Right lobe of liver (tissue), 6 donors: Measurements from ENCODE around the gene CLCN1. TPM values are rescaled to one million over a fixed set of nuclear protein-coding genes. Genes with fewer than 3 reads are reported as not detected.

Experiments
- ATAC-seq, 4 donors: fragments of 200-7000 bp; cut with Tn5 transposase; one replicate each; pipeline ENCODE4 v1.9.1; 2020; ENCODE audit warnings: mild to moderate bottlenecking in 4 of 4, moderate library complexity in 4 of 4
- DNase-seq, 3 donors: peaks; one replicate each; pipeline ENCODE4 v3.0.0-alpha.2; 2020
- H3K27ac ChIP-seq, 3 donors: fragments of 200-600 bp; one replicate each; pipeline ENCODE4 v1.8.0; 2022
- H3K27me3 ChIP-seq, 2 donors: fragments of 200-600 bp; one replicate each; pipeline ENCODE4 v1.8.0; 2022
- H3K36me3 ChIP-seq, 4 donors: fragments of 200-600 bp; sonication (generic) in 1 of 4; one replicate each; pipeline versions ENCODE4 v1.5.1 to v1.8.0; 2017 to 2022; ENCODE audit warnings: control low read depth in 1 of 4
- H3K4me1 ChIP-seq, 4 donors: fragments of 200-600 bp; sonication (generic) in 1 of 4; one replicate each; pipeline versions ENCODE4 v1.5.1 to v1.8.0; 2017 to 2022; ENCODE audit warnings: control low read depth in 1 of 4
- H3K4me3 ChIP-seq, 3 donors: fragments of 200-600 bp; one replicate each; pipeline ENCODE4 v1.8.0; 2022
- H3K9me3 ChIP-seq, 4 donors: fragments of 200-600 bp; sonication (generic) in 1 of 4; one replicate each; pipeline versions ENCODE4 v1.5.1 to v1.8.0; 2017 to 2022; ENCODE audit warnings: control low read depth in 1 of 4
- CTCF ChIP-seq, 4 donors: fragments of 200-600 bp in 3 of 4; fragments of 450-650 bp in 1 of 4; IDR thresholded peaks; one replicate each; pipeline versions ENCODE4 v1.5.1 to v1.8.0; 2016 to 2022; ENCODE audit warnings: antibody characterized with exemption in 4 of 4, mild to moderate bottlenecking in 2 of 4
- POLR2A ChIP-seq: fragments of 450-650 bp; IDR thresholded peaks from one replicate; pipeline ENCODE4 v1.6.1; 2017; ENCODE audit warnings: antibody characterized with exemption, mild to moderate bottlenecking
- WGBS: methylation state at CpG from one replicate; pipeline ENCODE4 v1.1.6; 2018; ENCODE audit warnings: low coverage, low lambda C conversion rate; ENCODE audit not compliant: insufficient coverage; ENCODE audit errors: missing lambda C conversion rate; 5-methylcytosine and 5-hydroxymethylcytosine counted together
- intact Hi-C, 2 donors: fragments of 100-400 bp; cut with DNase I; formaldehyde crosslinking; loops; one replicate each; pipeline versions ENCODE4 v1.11.2 to v1.14.1; 2022
- total RNA-seq, 6 experiments: library from RNA; depleted of rRNA in 2 of 6; stranded (reverse); fragments of >200 nt in 2 of 6; fragmentation: NEBNext Ultra II Directional in 3 of 6; extraction: Animal tissue kit (Norgen Biotek cat#: 25700) in 3 of 6; gene quantifications; one replicate each; pipeline versions ENCODE4 v1.1.0 to v1.2.4, GENCODE V29; 2016 to 2023
- donor health status: DM: no; HTN: yes; CAD: no.
- donor health status: DM: no; HTN: no; CAD: no.
- donor health status: DM: no; HTN: no; CAD: no.
- donor health status: DM: no; HTN: yes; CAD: no.
- donor health status: DM: no; HTN: yes; CAD: no.

The CLCN1 gene
- total RNA-seq, 6 experiments from 2014 or later, result not detected

DNA sequence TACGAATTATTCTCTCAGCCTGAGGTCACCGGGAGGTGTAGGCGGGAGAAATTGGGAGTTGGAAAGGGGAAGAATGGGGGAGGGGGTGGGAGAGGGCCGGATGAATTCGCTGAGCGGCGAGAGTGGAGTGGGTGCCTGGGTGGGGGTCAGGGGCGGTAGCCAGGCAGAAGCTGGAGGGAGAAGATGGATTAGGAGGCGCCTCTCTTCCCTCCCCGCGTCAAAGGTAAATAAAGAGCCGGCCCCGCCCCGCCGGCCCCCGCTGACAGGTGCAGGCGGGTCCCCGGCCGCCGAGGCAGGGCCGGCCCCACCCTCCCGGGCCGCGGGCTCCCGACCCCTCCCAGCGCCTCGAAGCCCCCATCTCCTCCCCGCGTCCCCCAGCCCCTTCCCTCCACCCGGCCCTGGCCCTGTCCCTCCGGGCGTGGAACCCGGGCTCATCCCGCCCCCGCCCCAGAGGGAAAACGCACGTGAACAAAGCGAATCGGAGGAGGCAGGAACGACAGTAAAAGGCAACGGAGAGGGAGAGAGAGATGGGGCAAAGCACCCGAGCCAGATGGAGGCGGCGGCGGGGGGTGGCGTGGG is 45.7 kb downstream of the CLCN1 start:
- H3K9me3 ChIP-seq, result no peaks in the 10 kb centered on the region
- 8% methylated on average over 26 of the region's 46 CpGs for WGBS
- no peaks in the 10 kb centered on the region for H3K27me3 ChIP-seq
- H3K27ac ChIP-seq, result no peak overlapping the region
- peak overlapping the region; percentile 33 to 46 (median 34) for H3K4me3 ChIP-seq
- no peaks in the 10 kb centered on the region for H3K36me3 ChIP-seq
- DNase-seq (no peak), ATAC-seq (no peak)
- TF ChIP-seq CTCF (IDR thresholded peaks at IDR 0.05), result no peak
- no peak for TF ChIP-seq POLR2A
- H3K4me1 ChIP-seq, result peaks cover 0 to 5% (median 0%) of the 10 kb centered on the region in 4 donors
- intact Hi-C loops, result loop anchor here in 1 of 2 donors (10.0 kb wide), 1 partner anchor 47 kb away; the partner anchor contains the start of gene CLCN1

- TF ChIP-seq CTCF (IDR thresholded peaks at IDR 0.05), result no peak
- no peak for TF ChIP-seq POLR2A
- intact Hi-C loops, result loop anchor here in 1 of 2 donors (10.0 kb wide), 1 partner anchor 48 kb away; the partner anchor contains the start of gene CLCN1
- Histone ChIP-seq H3K4me3 (peak within 1 kb of the TSS; percentile 33 to 46 (median 34)), H3K4me1 (peaks cover 0 to 5% (median 0%) of the 10 kb centered on the region in 4 donors), H3K9me3 (no peaks in the 10 kb centered on the region), H3K27me3 (no peaks in the 10 kb centered on the region), H3K36me3 (no peaks in the 10 kb centered on the region), H3K27ac (no peak within 1 kb of the TSS)
- 3% methylated on average over 41 of the region's 112 CpGs for WGBS
- DNase-seq (no peak), ATAC-seq (peak; percentile 43 to 54 (median 52))
Observed at GRCh38 chr7:143362131-143363015, 46.5 kb downstream of the CLCN1 start, which contains the start of gene FAM131B. FAM131B (minus strand) TSS chr7:143362713; CDS start chr7:143362603, 110 bp downstream.

- intact Hi-C loops, result loop anchor here in 1 of 2 donors (10.0 kb wide), 1 partner anchor 48 kb away; the partner anchor contains the start of gene CLCN1
- Histone ChIP-seq H3K27me3 (no peaks in the 10 kb centered on the region), H3K4me1 (peaks cover 0 to 5% (median 0%) of the 10 kb centered on the region in 4 donors), H3K36me3 (no peaks in the 10 kb centered on the region), H3K27ac (no peak overlapping the region), H3K4me3 (peak overlapping the region in 1 of 3 donors; percentile 46), H3K9me3 (no peaks in the 10 kb centered on the region)
- DNase-seq (no peak), ATAC-seq (no peak)
- TF ChIP-seq POLR2A, result no peak
- TF ChIP-seq CTCF (IDR thresholded peaks at IDR 0.05), result no peak
- 47% methylated on average over 17 of the region's 19 CpGs for WGBS
Observed at GRCh38 chr7:143363016-143363937, 47.4 kb downstream of the CLCN1 start.

GRCh38 chr7:143367972-143368371 is 52.1 kb downstream of the CLCN1 start:
- no peak for TF ChIP-seq CTCF (IDR thresholded peaks at IDR 0.05)
- TF ChIP-seq POLR2A, result no peak
- Histone ChIP-seq H3K4me3 (no peak overlapping the region), H3K9me3 (no peaks in the 10 kb centered on the region), H3K27ac (no peak overlapping the region), H3K36me3 (no peaks in the 10 kb centered on the region), H3K4me1 (peaks cover 0 to 6% (median 0%) of the 10 kb centered on the region in 4 donors), H3K27me3 (no peaks in the 10 kb centered on the region)
- DNase-seq (peak in 2 of 3 donors; percentile 51 to 55), ATAC-seq (peak in 1 of 4 donors; percentile 59)
- WGBS, result 17% methylated on average over 1 of the region's 4 CpGs
- intact Hi-C loops, result loop anchor here in 1 of 2 donors (10.0 kb wide), 1 partner anchor 53 kb away; the partner anchor contains the start of gene CLCN1
